Chondrocyte (in vitro differentiated cells): Measurements from ENCODE around the gene DPP4. TPM values are rescaled to one million over a fixed set of nuclear protein-coding genes. Genes with fewer than 3 reads are reported as not detected.
"Not testable (repeated sequence)": the region's sequence is repeated elsewhere in the genome, so short reads cannot be mapped to it uniquely, and the experiment has no call there.

Experiments used
- DNase-seq: peaks from one replicate; pipeline ENCODE4 v3.0.0; 2021; ENCODE audit warnings: mixed read lengths, low spot score
- H3K27ac Mint-ChIP-seq: one replicate; pipeline ENCODE4 v1.8.0; 2021; ENCODE audit warnings: mild to moderate bottlenecking, moderate library complexity, mixed read lengths; ENCODE audit not compliant: unreplicated experiment
- H3K27me3 Mint-ChIP-seq: 2 replicates; pipeline ENCODE4 v1.8.0; 2021; ENCODE audit warnings: low read depth, mixed read lengths
- H3K36me3 Mint-ChIP-seq: 2 replicates; pipeline ENCODE4 v1.8.0; 2021; ENCODE audit warnings: low read depth, mixed read lengths
- H3K4me1 Mint-ChIP-seq: 2 replicates; pipeline ENCODE4 v1.8.0; 2021; ENCODE audit warnings: low read depth, mild to moderate bottlenecking, mixed read lengths
- H3K4me3 Mint-ChIP-seq: one replicate; pipeline ENCODE4 v1.8.0; 2021; ENCODE audit warnings: mild to moderate bottlenecking, moderate library complexity, mixed read lengths; ENCODE audit not compliant: unreplicated experiment
- H3K9me3 Mint-ChIP-seq: 2 replicates; pipeline ENCODE4 v1.8.0; 2021; ENCODE audit warnings: low read depth, mixed read lengths
- total RNA-seq: library from RNA; stranded (reverse); gene quantifications from 3 replicates; pipeline ENCODE4 v1.2.1, GENCODE V29; 2021
- TF ChIP-seq, protein P1 (sequence below): fragments of 200-600 bp; sonication (generic); IDR thresholded peaks from 2 replicates; pipeline ENCODE4 v1.5.0; 2021; ENCODE audit warnings: antibody characterized with exemption, mild to moderate bottlenecking, moderate library complexity

The DPP4 gene
- total RNA-seq, 1 donor from 2014 or later, result 0.42 TPM

DNA sequence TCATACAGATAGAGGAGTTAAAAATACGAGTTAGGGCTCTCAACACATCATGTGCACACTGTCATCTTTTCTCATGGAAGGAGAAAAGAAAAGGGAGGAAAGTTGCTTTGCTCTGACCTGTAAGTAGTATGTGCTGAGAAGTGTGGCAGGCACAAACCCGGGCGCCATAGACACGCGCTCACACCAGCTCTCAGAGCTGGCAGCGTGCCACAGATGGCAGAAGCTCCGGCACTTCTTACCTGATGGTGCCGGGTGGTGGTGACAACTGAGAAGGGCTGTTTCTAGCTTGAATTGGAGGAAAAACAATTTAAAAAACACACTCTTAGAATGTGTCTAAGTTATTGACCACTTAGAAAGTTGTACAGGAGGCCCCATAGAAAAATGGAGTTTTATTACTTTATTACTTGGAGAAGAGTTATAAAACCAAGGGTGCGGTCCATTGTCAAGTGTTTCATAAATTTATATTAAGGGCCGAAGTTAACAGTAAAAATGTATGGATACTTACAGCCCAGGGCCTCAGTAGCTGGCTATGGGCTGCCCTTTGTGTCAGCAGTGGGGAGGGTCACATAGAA, 92.2 kb downstream of the DPP4 start:
- Mint-ChIP-seq H3K36me3 (no peaks in the 10 kb centered on the region), H3K27me3 (peaks cover 4% of the 10 kb centered on the region), H3K27ac (no peak overlapping the region), H3K9me3 (no peaks in the 10 kb centered on the region), H3K4me1 (peaks cover 9% of the 10 kb centered on the region), H3K4me3 (no peak overlapping the region)
- DNase-seq, result no peak
- TF ChIP-seq, protein P1, sequence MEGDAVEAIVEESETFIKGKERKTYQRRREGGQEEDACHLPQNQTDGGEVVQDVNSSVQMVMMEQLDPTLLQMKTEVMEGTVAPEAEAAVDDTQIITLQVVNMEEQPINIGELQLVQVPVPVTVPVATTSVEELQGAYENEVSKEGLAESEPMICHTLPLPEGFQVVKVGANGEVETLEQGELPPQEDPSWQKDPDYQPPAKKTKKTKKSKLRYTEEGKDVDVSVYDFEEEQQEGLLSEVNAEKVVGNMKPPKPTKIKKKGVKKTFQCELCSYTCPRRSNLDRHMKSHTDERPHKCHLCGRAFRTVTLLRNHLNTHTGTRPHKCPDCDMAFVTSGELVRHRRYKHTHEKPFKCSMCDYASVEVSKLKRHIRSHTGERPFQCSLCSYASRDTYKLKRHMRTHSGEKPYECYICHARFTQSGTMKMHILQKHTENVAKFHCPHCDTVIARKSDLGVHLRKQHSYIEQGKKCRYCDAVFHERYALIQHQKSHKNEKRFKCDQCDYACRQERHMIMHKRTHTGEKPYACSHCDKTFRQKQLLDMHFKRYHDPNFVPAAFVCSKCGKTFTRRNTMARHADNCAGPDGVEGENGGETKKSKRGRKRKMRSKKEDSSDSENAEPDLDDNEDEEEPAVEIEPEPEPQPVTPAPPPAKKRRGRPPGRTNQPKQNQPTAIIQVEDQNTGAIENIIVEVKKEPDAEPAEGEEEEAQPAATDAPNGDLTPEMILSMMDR, result no peak

DNA sequence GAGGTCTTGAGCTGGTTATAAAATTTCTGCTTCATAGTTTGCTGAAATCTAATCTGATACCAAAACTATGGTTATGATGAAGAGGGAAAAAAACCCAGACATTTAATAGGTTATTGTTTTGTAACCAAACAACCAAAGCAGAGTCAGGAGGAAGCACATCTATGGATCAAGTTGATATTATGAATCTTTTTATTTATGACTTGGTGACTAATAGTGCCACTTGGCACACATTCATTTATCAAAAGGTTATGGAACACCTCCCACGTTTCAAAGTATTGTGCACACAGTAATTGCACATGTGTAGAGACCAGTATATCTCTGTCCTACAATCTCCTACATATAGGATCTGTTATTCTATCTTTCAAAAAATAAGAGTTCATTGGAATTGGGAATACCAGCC, 93.0 kb downstream of the DPP4 start:
- peaks cover 4% of the 10 kb centered on the region for H3K27me3 Mint-ChIP-seq
- TF ChIP-seq, protein P1, result no peak
- no peaks in the 10 kb centered on the region for H3K9me3 Mint-ChIP-seq
- H3K27ac Mint-ChIP-seq, result no peak overlapping the region
- H3K36me3 Mint-ChIP-seq, result no peaks in the 10 kb centered on the region
- H3K4me1 Mint-ChIP-seq, result peaks cover 13% of the 10 kb centered on the region
- H3K4me3 Mint-ChIP-seq, result no peak overlapping the region
- DNase-seq, result no peak

- Mint-ChIP-seq H3K36me3 (no peaks in the 10 kb centered on the region), H3K27ac (no peak overlapping the region), H3K9me3 (no peaks in the 10 kb centered on the region), H3K4me3 (no peak overlapping the region), H3K4me1 (peaks cover 13% of the 10 kb centered on the region), H3K27me3 (peaks cover 4% of the 10 kb centered on the region)
- no peak for DNase-seq
- TF ChIP-seq, protein P1, result no peak
Observed at GRCh38 chr2:161979490-161979889, 94.5 kb downstream of the DPP4 start.

- H3K4me3 Mint-ChIP-seq, H3K9me3 Mint-ChIP-seq, DNase-seq, H3K36me3 Mint-ChIP-seq, H3K27me3 Mint-ChIP-seq, H3K27ac Mint-ChIP-seq: not testable (repeated sequence)
- H3K4me1 Mint-ChIP-seq, result peaks cover 13% of the 10 kb centered on the region
Observed at GRCh38 chr2:161977926-161978325, 96.1 kb downstream of the DPP4 start.

DNA sequence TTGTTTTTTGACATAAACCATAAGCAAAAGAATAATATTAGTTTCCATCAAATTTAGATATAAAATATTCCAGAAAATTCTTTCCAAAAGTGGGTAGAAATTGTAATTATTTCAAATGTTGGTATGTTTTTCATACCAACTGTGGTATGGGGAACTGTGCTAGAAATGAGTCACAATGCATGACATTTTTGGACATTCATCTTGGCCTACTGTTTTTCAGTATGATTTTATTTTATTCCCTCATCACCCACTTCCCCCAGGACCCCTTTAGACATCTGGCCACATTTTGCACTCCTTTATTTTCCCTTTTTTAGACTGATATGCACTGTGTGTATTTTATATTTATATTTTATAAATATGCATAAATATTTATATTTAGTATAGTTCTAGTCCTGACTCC, 97.1 kb downstream of the DPP4 start:
- no peak overlapping the region for H3K27ac Mint-ChIP-seq
- no peak overlapping the region for H3K4me3 Mint-ChIP-seq
- H3K27me3 Mint-ChIP-seq, result no peaks in the 10 kb centered on the region

GRCh38 chr2:161976295-161976694, 97.7 kb downstream of the DPP4 start:
- no peak for DNase-seq
- Mint-ChIP-seq H3K36me3 (no peaks in the 10 kb centered on the region), H3K9me3 (no peaks in the 10 kb centered on the region), H3K4me3 (no peak overlapping the region), H3K4me1 (peaks cover 13% of the 10 kb centered on the region), H3K27me3 (no peaks in the 10 kb centered on the region), H3K27ac (no peak overlapping the region)
- TF ChIP-seq, protein P1, result no peak

More for the DNA sequence above, 97.1 kb downstream of the DPP4 start:
- H3K9me3 Mint-ChIP-seq, result no peaks in the 10 kb centered on the region
- peaks cover 13% of the 10 kb centered on the region for H3K4me1 Mint-ChIP-seq
- TF ChIP-seq, protein P1, result no peak
- no peaks in the 10 kb centered on the region for H3K36me3 Mint-ChIP-seq
- no peak for DNase-seq
